ENCODE measurements around the gene NPAS3.

DNA sequence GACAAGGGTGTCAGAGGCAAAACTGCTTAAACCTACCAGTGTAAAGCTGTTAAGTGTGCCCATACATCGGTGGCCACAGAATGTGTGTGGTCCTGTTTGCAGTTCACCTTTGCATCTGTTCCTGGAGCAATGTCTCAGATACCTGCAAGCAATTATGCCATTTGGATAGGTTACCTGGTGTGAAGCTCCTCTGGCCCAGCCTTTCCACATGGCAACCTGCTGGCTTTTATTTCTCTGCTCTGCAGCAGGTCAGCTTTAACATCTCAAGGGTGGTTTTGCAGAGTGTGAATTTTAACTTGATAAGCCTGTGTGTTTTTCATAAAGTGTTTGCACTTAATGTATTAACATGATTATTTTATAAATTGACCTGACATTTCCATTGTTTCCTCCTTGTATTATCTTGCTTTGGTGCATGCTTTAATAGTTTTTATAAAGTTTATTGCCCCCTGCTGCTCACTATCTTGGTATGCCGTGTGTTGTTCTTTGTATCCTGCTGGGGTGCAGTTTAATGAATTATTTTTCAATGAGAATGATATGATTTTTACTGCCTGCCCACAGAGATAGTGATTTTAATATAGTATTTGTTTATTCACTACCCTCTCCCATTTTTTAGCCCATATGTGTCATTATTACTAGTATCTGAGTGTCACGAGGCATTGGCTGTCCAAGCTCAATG, 403.8 kb downstream of the NPAS3 start:
- TF ChIP-seq, protein P1, sequence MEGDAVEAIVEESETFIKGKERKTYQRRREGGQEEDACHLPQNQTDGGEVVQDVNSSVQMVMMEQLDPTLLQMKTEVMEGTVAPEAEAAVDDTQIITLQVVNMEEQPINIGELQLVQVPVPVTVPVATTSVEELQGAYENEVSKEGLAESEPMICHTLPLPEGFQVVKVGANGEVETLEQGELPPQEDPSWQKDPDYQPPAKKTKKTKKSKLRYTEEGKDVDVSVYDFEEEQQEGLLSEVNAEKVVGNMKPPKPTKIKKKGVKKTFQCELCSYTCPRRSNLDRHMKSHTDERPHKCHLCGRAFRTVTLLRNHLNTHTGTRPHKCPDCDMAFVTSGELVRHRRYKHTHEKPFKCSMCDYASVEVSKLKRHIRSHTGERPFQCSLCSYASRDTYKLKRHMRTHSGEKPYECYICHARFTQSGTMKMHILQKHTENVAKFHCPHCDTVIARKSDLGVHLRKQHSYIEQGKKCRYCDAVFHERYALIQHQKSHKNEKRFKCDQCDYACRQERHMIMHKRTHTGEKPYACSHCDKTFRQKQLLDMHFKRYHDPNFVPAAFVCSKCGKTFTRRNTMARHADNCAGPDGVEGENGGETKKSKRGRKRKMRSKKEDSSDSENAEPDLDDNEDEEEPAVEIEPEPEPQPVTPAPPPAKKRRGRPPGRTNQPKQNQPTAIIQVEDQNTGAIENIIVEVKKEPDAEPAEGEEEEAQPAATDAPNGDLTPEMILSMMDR (IDR thresholded peaks at IDR 0.05): no peak
- TF ChIP-seq POLR2AphosphoS5 (IDR thresholded peaks at IDR 0.05): no peak
- no peak for TF ChIP-seq POLR2A (IDR thresholded peaks at IDR 0.05)
- no peak for TF ChIP-seq EP300 (IDR thresholded peaks at IDR 0.05)
